Measurements from ENCODE around the gene POMT2.
"Not testable (repeated sequence)": the region's sequence is repeated elsewhere in the genome, so short reads cannot be mapped to it uniquely, and the experiment has no call there.

POMT2 gene

GRCh38 chr14:77324816-77325745 is 4.4 kb upstream of the POMT2 start:
- no peak for DNase-seq (ENCODE audit: low read depth in 2 of 2)

- no peak for DNase-seq (ENCODE audit: low read depth in 2 of 2)
These were observed 3.6 kb upstream of the POMT2 start for GRCh38 chr14:77324289-77324688.

- DNase-seq (ENCODE audit: low read depth in 2 of 2): no peak
These were observed 2.9 kb upstream of the POMT2 start for GRCh38 chr14:77323571-77323970.

GRCh38 chr14:77322951-77323350 is 2.3 kb upstream of the POMT2 start:
- DNase-seq (ENCODE audit: low read depth in 2 of 2): no peak

GRCh38 chr14:77322250-77322902 is 1.7 kb upstream of the POMT2 start:
- no peak for DNase-seq (ENCODE audit: low read depth in 2 of 2)

GRCh38 chr14:77319422-77319821 is 1.3 kb downstream of the POMT2 start:
- no peak for DNase-seq (ENCODE audit: low read depth in 2 of 2)

- not testable (repeated sequence) for DNase-seq (ENCODE audit: low read depth in 2 of 2)
These were observed 1.9 kb downstream of the POMT2 start for GRCh38 chr14:77318756-77319155.

- no peak for DNase-seq (ENCODE audit: low read depth in 2 of 2)
These were observed 2.6 kb downstream of the POMT2 start for GRCh38 chr14:77318006-77318553.

GRCh38 chr14:77316872-77317301 is 3.8 kb downstream of the POMT2 start:
- no peak for DNase-seq (ENCODE audit: low read depth in 2 of 2)

- no peak for DNase-seq (ENCODE audit: low read depth in 2 of 2)
These were observed 4.5 kb downstream of the POMT2 start for GRCh38 chr14:77316195-77316505.

- DNase-seq (ENCODE audit: low read depth in 2 of 2): no peak
These were observed 5.9 kb downstream of the POMT2 start for GRCh38 chr14:77314539-77315457.

- no peak for DNase-seq (ENCODE audit: low read depth in 2 of 2)
These were observed 6.6 kb downstream of the POMT2 start for GRCh38 chr14:77314043-77314442.

GRCh38 chr14:77313371-77313770 is 7.3 kb downstream of the POMT2 start:
- DNase-seq (ENCODE audit: low read depth in 2 of 2): no peak

- no peak for DNase-seq (ENCODE audit: low read depth in 2 of 2)
These were observed 9.5 kb downstream of the POMT2 start for GRCh38 chr14:77311217-77311616.

- DNase-seq (ENCODE audit: low read depth in 2 of 2): no peak
These were observed 10.7 kb downstream of the POMT2 start for GRCh38 chr14:77310026-77310425.

- no peak for DNase-seq (ENCODE audit: low read depth in 2 of 2)
These were observed 11.6 kb downstream of the POMT2 start for GRCh38 chr14:77309131-77309530.

- DNase-seq (ENCODE audit: low read depth in 2 of 2): no peak
These were observed 13.7 kb downstream of the POMT2 start for GRCh38 chr14:77306851-77307496.

GRCh38 chr14:77306416-77306815 is 14.3 kb downstream of the POMT2 start:
- no peak for DNase-seq (ENCODE audit: low read depth in 2 of 2)

- DNase-seq (ENCODE audit: low read depth in 2 of 2): no peak
These were observed 15.0 kb downstream of the POMT2 start for GRCh38 chr14:77305696-77306095.

- DNase-seq (ENCODE audit: low read depth in 2 of 2): no peak
These were observed 17.1 kb downstream of the POMT2 start for GRCh38 chr14:77303417-77304156.

- DNase-seq (ENCODE audit: low read depth in 2 of 2): no peak
These were observed 17.8 kb downstream of the POMT2 start for GRCh38 chr14:77302926-77303325.
